ENCODE measurements around the gene C11orf16.

C11orf16 gene

DNA sequence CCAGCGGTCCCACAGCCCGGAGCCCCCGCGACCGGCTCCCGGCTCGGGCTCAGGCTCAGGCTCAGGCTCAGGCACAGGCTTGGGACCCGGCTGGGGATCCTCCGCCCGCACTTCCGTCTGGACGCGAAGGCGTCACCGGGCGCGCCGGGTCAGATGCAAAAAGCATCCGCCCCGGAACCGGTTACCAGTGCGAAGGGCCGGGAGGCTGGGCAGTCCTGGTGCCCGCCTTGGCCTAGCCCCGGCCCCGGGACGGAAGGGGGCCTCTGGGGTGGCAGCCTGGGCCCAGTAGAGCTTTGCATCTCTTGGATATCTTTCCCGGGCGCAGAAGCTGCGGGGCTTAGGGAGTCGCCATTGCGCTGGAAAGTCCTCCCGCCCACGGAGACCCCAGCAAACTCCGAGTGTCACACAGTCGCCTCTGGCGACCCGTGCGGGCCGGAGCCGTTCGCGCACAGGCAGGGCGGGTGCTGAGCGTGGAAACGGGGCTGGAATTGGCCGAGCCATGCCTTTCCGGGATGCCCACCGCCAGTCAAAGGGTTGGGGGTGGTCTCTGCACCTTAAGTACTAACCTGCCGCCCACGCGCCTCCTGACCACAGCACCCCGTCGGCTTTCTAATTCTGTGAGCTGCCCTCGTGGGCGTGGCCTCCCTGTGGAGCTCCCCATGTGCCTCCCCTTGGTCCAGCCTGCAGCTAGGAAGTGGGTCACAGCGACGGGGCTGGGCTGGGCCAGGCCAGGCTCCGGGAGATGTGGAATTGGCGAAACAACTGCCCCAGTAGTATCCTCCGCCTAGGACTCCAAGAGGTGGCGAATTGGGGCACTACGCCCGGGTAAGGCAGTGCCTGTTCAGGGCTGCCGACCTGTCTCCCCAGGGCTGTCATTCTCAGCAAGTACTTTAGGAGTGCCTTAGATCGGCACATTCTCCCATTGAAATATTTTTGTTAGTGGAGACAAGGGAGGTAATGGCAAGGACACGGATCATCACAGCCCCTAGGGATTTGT is 31.9 kb upstream of the C11orf16 start, which contains the start of gene TMEM9B:
Gene TMEM9B, minus strand, starts transcription at position 119 of the 997 bp plus-strand sequence. CDS start 129 bp downstream, outside the sequence.
- H3K4me3 ChIP-seq (ENCODE audit: low read depth, low read length) = peak within 1 kb of the TSS; percentile 89
- no peak for TF ChIP-seq CTCF (IDR thresholded peaks at IDR 0.05; ENCODE audit: low read depth, low read length)

- H3K4me3 ChIP-seq (ENCODE audit: low read depth, low read length) = peak overlapping the region; percentile 89
- no peak for TF ChIP-seq CTCF (IDR thresholded peaks at IDR 0.05; ENCODE audit: low read depth, low read length)
These were observed 31.0 kb upstream of the C11orf16 start for GRCh38 chr11:8963569-8964323.

DNA sequence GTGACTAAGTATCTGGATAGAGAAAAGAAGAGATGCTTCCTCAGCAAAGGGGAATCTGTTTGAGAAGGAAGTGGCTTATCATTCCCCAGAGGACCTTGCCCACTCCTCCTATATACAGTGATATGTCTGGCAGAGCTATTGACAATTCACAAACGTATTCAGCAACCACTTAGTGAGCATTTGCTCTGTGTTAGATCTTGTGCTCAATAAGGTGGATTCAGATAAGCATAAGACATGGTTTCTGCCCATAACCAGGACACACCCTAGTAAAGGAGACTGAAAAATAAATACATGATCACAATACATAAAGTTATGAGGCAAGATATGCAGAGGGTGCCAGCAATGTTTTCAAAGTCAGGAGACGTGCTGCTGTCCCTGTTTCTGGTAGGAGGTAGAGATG is 30.1 kb upstream of the C11orf16 start:
- no peak for TF ChIP-seq CTCF (IDR thresholded peaks at IDR 0.05; ENCODE audit: low read depth, low read length)
- H3K4me3 ChIP-seq (ENCODE audit: low read depth, low read length) = peak overlapping the region; percentile 89

DNA sequence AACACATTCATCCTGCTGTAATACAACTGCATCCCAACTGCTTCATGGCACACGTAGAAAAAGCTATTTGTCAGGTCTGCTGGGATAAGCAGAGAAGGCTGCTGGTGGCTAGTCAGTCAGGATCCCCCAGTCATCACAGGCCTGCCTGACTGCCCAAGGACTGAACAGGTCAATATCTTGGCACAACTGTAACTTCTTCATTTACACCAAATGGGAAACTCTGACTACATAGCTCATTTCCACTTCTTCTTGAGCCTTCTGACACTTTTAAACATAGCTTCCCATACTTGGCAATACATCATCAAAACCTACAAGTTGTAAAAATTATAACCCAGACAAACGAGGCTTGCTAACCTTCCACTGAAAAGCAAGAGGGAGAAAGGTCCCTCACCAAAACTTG is 28.7 kb upstream of the C11orf16 start:
- no peak for TF ChIP-seq CTCF (IDR thresholded peaks at IDR 0.05; ENCODE audit: low read depth, low read length)
- no peak overlapping the region for H3K4me3 ChIP-seq (ENCODE audit: low read depth, low read length)

- peak; percentile 37; the same call in 1 of the 2 replicates for TF ChIP-seq CTCF (IDR thresholded peaks at IDR 0.05; ENCODE audit: low read depth, low read length)
- H3K4me3 ChIP-seq (ENCODE audit: low read depth, low read length) = no peak overlapping the region
These were observed 26.9 kb upstream of the C11orf16 start for GRCh38 chr11:8959546-8960166.

DNA sequence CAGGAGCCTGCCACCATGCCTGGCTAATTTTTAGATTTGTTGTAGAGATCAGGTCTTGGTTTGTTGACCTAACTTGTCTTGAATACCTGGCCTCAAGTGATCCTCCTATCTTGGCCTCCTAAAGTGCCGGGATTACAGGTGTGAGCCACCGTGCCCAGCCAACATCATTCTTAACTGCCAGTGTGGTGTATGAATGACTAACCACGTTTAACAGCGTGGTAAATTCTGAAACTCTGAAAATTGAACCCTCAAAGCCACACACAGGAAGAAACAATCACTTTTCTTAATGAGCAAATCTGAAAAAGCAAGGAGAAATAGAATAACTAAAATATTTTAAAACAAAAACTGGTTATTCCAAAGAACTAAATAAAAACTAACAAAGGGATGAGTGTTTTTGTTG is 24.1 kb upstream of the C11orf16 start:
- TF ChIP-seq CTCF (IDR thresholded peaks at IDR 0.05; ENCODE audit: low read depth, low read length) = no peak
- no peak overlapping the region for H3K4me3 ChIP-seq (ENCODE audit: low read depth, low read length)
